BLaER1 treated with 17β-estradiol and CSF1 and Interleukin-3, amounts not matched to agents 10 nM and 100 nM (cell line): ENCODE measurements around the gene UPB1.
"Not testable (repeated sequence)": the region's sequence is repeated elsewhere in the genome, so short reads cannot be mapped to it uniquely, and the experiment has no call there.

Experiments used
- H3K27ac ChIP-seq, 11 experiments: shearing (Covaris generic); formaldehyde crosslinking; 2 replicates each; pipeline ENCODE4 v1.8.1; 2022
- H3K27me3 ChIP-seq, 11 experiments: shearing (Covaris generic); formaldehyde crosslinking; 2 replicates each; pipeline ENCODE4 v1.8.1; 2022
- H3K36me3 ChIP-seq, 11 experiments: shearing (Covaris generic); formaldehyde crosslinking; 2 replicates each; pipeline ENCODE4 v1.8.1; 2022
- H3K4me1 ChIP-seq, 10 experiments: shearing (Covaris generic); formaldehyde crosslinking; 2 replicates each; pipeline ENCODE4 v1.8.1; 2022
- H3K4me2 ChIP-seq, 11 experiments: shearing (Covaris generic); formaldehyde crosslinking; 2 replicates each; pipeline ENCODE4 v1.8.1; 2022
- H3K4me3 ChIP-seq, 10 experiments: shearing (Covaris generic); formaldehyde crosslinking; 2 replicates each; pipeline ENCODE4 v1.8.1; 2022
- H3K9ac ChIP-seq, 11 experiments: shearing (Covaris generic); formaldehyde crosslinking; 2 replicates each; pipeline ENCODE4 v1.8.1; 2022
- H3K9me3 ChIP-seq, 11 experiments: shearing (Covaris generic); formaldehyde crosslinking; replicated peaks in 1 of 11; 2 replicates each; pipeline ENCODE4 v1.8.1; 2022
- H4K20me1 ChIP-seq, 11 experiments: shearing (Covaris generic); formaldehyde crosslinking; 2 replicates each; pipeline ENCODE4 v1.8.1; 2022
- Cebpa-rat ChIP-seq, 11 experiments: shearing (Covaris generic); IDR thresholded peaks; 2 replicates each; pipeline ENCODE4 v1.8.1; 2022

The UPB1 gene

GRCh38 chr22:24550028-24550901 lies 55.1 kb downstream of the UPB1 start:
- Histone ChIP-seq H3K27me3 (no peaks in the 10 kb centered on the region), H3K4me1 (peaks cover 34 to 54% (median 42%) of the 10 kb centered on the region in 10 experiments), H3K9ac (peak overlapping the region in 5 of 11 experiments; percentile 12 to 41 (median 27); a peak in 7 of 22 replicates), H3K9me3 (no peaks in the 10 kb centered on the region), H4K20me1 (peaks cover 69 to 89% (median 85%) of the 10 kb centered on the region in 11 experiments; a peak in 21 of 22 replicates), H3K36me3 (peaks cover 49 to 74% (median 67%) of the 10 kb centered on the region in 11 experiments), H3K4me3 (no peak overlapping the region), H3K4me2 (peak overlapping the region in 6 of 11 experiments; percentile 7 to 71 (median 36); a peak in 9 of 22 replicates), H3K27ac (peak overlapping the region in 4 of 11 experiments; percentile 9 to 39 (median 29); a peak in 4 of 22 replicates)
- no peak for TF ChIP-seq Cebpa-rat (IDR thresholded peaks at IDR 0.05)

GRCh38 chr22:24550902-24551435 lies 55.8 kb downstream of the UPB1 start:
- Histone ChIP-seq H3K4me2 (peak overlapping the region in 7 of 11 experiments; percentile 7 to 98 (median 40); a peak in 11 of 22 replicates), H3K9me3 (no peaks in the 10 kb centered on the region), H3K27me3 (no peaks in the 10 kb centered on the region), H3K27ac (peak overlapping the region in 3 of 11 experiments; percentile 25 to 39 (median 33); a peak in 5 of 22 replicates), H3K4me3 (no peak overlapping the region), H3K9ac (peak overlapping the region in 5 of 11 experiments; percentile 12 to 41 (median 26); a peak in 8 of 22 replicates), H4K20me1 (peaks cover 68 to 86% (median 83%) of the 10 kb centered on the region in 11 experiments; a peak in 21 of 22 replicates), H3K36me3 (peaks cover 46 to 67% (median 62%) of the 10 kb centered on the region in 11 experiments), H3K4me1 (peaks cover 34 to 54% (median 42%) of the 10 kb centered on the region in 10 experiments)
- no peak for TF ChIP-seq Cebpa-rat (IDR thresholded peaks at IDR 0.05)

GRCh38 chr22:24552503-24553286 lies 57.6 kb downstream of the UPB1 start:
- not testable (repeated sequence) for H3K27me3 ChIP-seq, H3K9me3 ChIP-seq
- H3K4me2 ChIP-seq: peak overlapping the region; percentile 92 to 100 (median 98)
- peak overlapping the region; percentile 89 to 99 (median 98); a peak in 21 of 22 replicates for H3K9ac ChIP-seq
- peaks cover 46 to 67% (median 54%) of the 10 kb centered on the region in 10 experiments for H3K4me1 ChIP-seq
- H3K4me3 ChIP-seq: peak overlapping the region in 9 of 10 experiments; percentile 88 to 99 (median 98); a peak in 15 of 20 replicates
- H3K36me3 ChIP-seq: peaks cover 35 to 58% (median 53%) of the 10 kb centered on the region in 11 experiments
- H4K20me1 ChIP-seq: peaks cover 59 to 89% (median 83%) of the 10 kb centered on the region in 11 experiments; a peak in 21 of 22 replicates
- H3K27ac ChIP-seq: peak overlapping the region in 10 of 11 experiments; percentile 90 to 98 (median 96); a peak in 17 of 22 replicates

- H3K27me3 ChIP-seq: no peaks in the 10 kb centered on the region
- peak overlapping the region; percentile 92 to 100 (median 98) for H3K4me2 ChIP-seq
- H3K9ac ChIP-seq: peak overlapping the region; percentile 89 to 99 (median 98)
- H3K9me3 ChIP-seq: no peaks in the 10 kb centered on the region
- peak overlapping the region; percentile 90 to 98 (median 96); a peak in 21 of 22 replicates for H3K27ac ChIP-seq
- peaks cover 35 to 58% (median 53%) of the 10 kb centered on the region in 11 experiments for H3K36me3 ChIP-seq
- H3K4me1 ChIP-seq: peaks cover 56 to 77% (median 64%) of the 10 kb centered on the region in 10 experiments
- no peak for TF ChIP-seq Cebpa-rat (IDR thresholded peaks at IDR 0.05)
- peak overlapping the region; percentile 86 to 99 (median 98) for H3K4me3 ChIP-seq
- peaks cover 52 to 89% (median 81%) of the 10 kb centered on the region in 11 experiments; a peak in 21 of 22 replicates for H4K20me1 ChIP-seq
These were observed 58.6 kb downstream of the UPB1 start for GRCh38 chr22:24553597-24554312.

- peak within 1 kb of the TSS; percentile 95 to 100 (median 98) for H3K27ac ChIP-seq
- H3K9me3 ChIP-seq: no peaks in the 10 kb centered on the region
- H3K4me3 ChIP-seq: peak within 1 kb of the TSS; percentile 86 to 99 (median 98)
- peak within 1 kb of the TSS; percentile 89 to 99 (median 98) for H3K9ac ChIP-seq
- H3K4me1 ChIP-seq: peaks cover 64 to 79% (median 72%) of the 10 kb centered on the region in 10 experiments
- peaks cover 52 to 89% (median 81%) of the 10 kb centered on the region in 11 experiments; a peak in 21 of 22 replicates for H4K20me1 ChIP-seq
- peak within 1 kb of the TSS; percentile 96 to 100 (median 98) for H3K4me2 ChIP-seq
- no peaks in the 10 kb centered on the region for H3K27me3 ChIP-seq
- peaks cover 36 to 58% (median 53%) of the 10 kb centered on the region in 11 experiments for H3K36me3 ChIP-seq
- no peak for TF ChIP-seq Cebpa-rat (IDR thresholded peaks at IDR 0.05)
These were observed 59.4 kb downstream of the UPB1 start, which contains the start of gene GUCD1 for GRCh38 chr22:24554313-24555164. GUCD1 (minus strand) TSS chr22:24555138; CDS start chr22:24554991, 147 bp downstream.

- Histone ChIP-seq H3K27me3 (no peaks in the 10 kb centered on the region), H3K9ac (peak within 1 kb of the TSS; percentile 89 to 99 (median 98)), H3K4me1 (peaks cover 66 to 72% (median 69%) of the 10 kb centered on the region in 10 experiments), H4K20me1 (peaks cover 48 to 89% (median 81%) of the 10 kb centered on the region in 11 experiments; a peak in 21 of 22 replicates), H3K4me2 (peak within 1 kb of the TSS; percentile 96 to 100 (median 98)), H3K9me3 (no peaks in the 10 kb centered on the region), H3K36me3 (peaks cover 40 to 58% (median 53%) of the 10 kb centered on the region in 11 experiments), H3K27ac (peak within 1 kb of the TSS; percentile 95 to 100 (median 98)), H3K4me3 (peak within 1 kb of the TSS; percentile 86 to 99 (median 98))
- TF ChIP-seq Cebpa-rat (IDR thresholded peaks at IDR 0.05): no peak
These were observed 60.3 kb downstream of the UPB1 start, which contains the start of gene SNRPD3 for GRCh38 chr22:24555165-24556039. SNRPD3 (plus strand) TSS chr22:24555999; CDS start chr22:24557675, 1,676 bp downstream.
